Measurements from ENCODE around the gene KCP.

Gene KCP

DNA sequence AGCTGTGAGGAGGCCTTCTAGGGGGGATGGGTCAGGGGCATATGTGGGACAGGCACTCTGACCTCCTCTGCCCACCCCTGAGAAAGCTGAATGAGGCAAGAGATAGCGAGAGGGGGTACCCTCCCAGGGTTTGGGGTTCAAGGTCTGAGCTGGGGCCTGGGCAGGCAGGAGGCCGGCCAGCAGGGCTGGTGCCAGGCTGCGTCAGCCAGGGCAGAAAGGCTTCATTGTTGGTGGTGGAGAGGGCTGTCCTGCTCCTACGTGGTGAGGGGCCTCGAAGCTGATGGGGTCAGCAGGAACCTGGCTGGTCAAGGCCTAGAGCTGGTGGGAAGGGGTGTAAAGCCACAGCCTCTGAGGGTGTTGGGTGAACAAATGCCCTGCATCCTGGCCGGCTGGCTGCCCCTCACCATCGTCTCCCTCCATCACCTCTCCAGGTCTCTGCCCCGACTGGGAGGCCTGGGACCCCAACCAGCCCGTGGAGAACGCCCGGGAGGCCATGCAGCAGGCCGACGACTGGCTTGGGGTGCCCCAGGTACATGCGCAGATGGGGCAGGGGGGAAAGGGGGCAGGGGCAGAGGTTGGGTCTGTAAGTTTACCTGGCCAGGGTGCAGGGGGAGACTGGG is 73.7 kb downstream of the KCP start:
- no peak for DNase-seq

DNA sequence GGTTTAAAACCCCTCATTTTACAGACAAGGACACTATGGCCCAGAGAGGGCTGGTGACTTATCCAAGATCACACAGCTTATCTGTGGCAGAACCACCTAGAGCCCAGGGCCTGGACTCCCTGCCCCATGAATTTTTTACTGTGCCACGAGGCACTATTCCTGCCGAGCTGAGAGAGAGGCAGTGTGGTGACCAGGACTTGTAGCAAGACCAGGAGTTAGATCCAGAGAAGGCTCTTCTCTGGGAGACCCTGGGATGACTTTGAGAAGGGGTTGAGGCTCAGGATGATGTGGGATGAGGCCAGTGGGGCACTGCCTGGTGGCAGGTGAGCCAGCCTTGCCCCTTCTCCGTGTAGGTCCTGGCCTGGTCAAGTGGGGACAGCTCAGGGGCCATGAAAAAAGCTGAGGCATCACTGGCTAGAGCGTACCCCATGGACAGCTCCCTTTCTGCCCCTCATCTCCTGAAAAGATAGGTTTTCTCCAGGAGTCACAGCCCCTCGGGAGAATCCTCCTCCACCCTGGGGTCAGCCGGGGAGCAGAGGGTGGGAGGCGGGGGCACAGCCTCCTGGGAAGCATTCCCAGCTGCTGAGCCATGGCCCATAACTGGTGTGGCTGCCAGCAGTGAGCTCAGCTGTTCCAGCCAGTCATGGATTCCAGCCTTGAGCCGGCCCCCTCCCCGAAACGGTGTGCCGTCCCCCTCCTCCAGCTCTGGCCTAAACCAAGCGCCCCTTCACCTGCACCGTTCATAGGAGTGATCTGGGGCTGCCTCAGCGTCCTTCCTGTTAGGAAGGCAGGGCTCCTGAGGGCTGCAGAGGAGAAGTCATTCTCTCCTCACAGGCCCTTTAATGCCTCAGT is 74.5 kb downstream of the KCP start:
- DNase-seq, result no peak

DNA sequence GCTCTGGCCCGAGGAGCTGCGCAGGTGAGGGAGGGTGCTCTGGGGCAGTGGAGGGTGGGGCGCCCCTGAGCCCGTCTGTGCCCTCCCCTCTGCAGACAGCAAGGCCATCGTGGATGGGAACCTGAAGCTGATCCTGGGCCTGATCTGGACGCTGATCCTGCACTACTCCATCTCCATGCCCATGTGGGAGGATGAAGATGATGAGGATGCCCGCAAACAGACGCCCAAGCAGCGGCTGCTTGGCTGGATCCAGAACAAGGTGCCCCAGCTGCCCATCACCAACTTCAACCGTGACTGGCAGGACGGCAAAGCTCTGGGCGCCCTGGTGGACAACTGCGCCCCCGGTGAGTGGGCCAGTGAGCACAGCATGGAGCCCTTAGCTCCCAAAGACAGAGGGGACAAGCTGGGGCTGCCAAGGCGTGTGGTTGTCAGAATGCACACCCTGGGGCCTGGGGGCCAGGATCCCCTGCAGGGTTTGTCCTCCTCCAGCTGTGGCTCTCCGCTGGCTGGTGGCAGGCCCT is 75.2 kb downstream of the KCP start:
- DNase-seq, result no peak

DNA sequence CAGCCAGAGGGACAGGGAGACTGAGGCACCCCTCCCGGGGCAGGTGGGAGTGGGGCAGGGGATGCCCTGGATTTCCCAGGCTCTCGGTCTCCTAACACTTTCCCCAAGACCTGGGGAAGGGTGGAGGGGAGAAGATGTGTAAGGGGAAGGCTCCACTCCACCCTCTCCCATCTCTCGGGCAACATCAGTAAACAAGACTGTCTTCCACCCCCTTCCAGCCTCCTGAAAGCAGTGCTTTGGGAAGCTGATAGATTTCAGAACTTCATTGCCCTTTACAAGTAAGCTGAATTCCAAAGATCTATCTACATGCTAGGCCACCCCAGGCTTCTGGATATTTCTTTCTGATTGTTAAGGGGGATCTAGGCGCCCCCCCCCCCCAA is 76.6 kb downstream of the KCP start:
- no peak for DNase-seq

DNA sequence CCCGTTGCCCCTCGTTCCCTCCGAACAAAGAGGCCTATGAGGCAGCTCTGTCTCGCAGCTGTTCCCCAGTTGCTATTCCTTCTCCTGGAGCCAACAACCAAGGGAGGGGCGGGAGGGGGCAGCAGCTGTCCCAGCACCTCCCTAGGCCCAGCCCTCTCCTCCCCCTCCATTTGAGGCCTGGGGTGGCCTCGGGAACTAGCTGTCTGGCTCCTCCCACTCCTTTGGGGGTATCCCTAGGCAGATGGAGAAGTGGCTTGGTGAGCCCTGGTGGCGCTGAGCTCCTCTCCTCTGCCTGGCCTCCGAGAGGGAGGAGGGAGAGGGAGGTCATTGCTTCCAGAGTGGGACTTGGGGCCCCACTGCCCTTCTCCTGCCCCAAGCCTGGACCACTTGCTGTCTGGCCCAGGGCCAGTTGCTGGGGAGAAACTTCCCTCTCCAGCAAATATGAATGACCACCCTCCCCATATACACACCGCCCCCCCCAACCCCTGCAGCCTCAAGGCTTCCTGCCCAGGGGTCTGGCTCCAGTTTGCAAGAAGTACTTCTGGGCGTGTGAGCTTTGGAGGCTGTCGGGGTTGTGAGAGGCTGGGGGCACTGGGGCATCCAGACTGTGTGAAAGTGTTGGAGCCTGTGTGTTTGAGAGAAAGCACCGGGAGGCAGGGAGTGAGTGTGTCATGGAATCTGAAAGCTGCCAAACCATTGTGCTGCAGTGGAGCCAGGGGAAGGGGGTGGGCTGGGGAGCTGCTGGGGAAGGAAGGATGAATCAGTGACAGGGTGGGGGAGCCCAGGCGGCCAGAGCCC is 77.2 kb downstream of the KCP start:
- no peak for DNase-seq

DNA sequence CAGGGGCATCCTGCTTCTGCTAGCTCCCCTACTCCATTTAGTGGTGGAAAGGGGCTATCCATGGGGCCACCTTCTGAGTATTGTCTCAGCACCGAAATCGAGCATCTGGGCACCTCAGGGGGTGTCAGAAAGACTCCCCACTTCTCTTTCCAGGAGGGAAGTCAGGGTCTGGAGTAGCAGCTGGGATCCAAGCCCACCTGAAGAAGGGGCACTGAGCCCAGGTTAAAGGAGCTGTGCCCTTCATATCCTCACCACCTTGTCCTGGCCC is 77.7 kb downstream of the KCP start:
- no peak for DNase-seq

DNA sequence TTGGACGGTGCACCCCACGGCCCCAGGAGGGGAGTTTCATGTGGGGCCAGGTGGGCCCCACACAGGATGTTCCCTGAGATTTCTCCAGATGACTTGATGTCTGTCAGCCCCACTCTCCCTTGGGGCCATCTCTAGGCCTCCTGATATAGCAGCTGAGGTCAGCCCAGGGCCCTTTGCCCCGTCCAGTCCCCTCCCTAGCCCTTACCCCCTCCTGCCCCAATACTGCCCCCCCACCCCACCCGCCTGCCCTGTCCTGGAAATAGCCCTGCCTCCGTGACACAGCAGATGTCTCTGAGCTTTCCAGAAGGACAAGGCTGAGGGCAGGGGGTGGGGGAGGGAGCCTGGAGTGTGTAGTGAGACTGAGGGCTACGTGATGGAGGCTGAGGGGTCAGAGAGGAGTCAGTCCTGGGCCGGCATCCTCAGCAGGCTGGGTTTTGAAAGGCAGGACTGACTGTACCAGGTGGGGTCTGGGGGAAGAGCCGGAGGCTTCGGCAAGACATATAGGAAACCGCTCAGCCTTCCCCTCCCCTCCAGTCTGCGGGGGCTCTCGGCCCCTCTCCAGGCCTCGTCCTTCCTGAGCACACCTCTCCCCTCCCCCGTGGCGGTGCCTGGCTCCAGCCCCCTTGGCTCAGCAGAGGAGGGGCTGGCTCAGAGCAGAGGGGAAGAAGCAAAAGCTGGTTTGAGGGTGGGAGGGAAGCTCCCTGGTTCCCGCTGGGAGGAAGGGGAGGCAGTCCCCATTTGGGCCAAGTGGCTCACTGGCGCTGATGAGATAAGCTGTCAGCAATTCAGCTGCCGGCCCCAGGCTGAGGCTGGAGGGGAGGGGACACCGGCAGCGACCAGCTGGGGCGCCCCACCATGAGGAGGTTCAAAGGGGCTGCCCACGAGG is 78.3 kb downstream of the KCP start:
- no peak for DNase-seq

DNA sequence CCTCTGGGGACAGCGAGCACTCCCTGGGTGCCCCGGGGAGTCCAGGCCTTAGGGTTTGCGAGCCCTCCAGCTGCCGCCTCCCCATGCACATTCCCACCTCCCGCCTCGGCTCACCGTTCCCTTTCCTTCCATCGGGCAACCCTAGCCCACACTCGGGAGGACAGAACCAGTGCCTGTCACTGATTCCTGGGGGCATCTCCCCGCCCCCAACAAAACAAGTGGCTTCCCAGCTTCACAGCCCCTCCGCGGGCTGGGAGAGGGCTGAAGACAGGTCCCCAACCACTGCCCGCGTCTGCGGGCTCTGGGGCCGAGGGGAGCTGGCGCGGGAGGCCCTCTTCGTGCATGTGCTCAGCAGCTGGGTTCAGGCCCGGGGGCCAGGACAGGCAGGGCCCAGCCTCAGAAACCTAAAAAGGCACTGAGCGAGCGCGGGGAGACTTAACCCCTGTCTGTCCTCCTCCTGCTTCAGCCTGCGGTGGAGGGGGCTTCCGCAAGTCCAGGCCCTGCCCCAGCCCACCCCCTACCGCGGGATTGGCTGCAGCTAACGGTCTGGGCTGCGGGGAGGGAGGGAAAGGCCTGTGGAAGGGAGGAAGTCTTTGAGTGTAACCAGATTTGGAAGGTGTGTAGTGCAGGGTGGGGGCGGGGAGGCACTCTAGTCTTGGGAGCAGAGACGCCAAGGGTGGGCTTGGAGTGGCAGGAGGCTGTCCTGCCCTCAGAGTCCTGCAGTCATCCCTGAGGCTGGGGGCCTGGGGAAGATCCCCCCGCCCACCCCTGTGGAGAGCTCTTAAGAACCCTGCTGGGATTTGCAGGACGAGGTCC is 79.1 kb downstream of the KCP start:
- no peak for DNase-seq

DNA sequence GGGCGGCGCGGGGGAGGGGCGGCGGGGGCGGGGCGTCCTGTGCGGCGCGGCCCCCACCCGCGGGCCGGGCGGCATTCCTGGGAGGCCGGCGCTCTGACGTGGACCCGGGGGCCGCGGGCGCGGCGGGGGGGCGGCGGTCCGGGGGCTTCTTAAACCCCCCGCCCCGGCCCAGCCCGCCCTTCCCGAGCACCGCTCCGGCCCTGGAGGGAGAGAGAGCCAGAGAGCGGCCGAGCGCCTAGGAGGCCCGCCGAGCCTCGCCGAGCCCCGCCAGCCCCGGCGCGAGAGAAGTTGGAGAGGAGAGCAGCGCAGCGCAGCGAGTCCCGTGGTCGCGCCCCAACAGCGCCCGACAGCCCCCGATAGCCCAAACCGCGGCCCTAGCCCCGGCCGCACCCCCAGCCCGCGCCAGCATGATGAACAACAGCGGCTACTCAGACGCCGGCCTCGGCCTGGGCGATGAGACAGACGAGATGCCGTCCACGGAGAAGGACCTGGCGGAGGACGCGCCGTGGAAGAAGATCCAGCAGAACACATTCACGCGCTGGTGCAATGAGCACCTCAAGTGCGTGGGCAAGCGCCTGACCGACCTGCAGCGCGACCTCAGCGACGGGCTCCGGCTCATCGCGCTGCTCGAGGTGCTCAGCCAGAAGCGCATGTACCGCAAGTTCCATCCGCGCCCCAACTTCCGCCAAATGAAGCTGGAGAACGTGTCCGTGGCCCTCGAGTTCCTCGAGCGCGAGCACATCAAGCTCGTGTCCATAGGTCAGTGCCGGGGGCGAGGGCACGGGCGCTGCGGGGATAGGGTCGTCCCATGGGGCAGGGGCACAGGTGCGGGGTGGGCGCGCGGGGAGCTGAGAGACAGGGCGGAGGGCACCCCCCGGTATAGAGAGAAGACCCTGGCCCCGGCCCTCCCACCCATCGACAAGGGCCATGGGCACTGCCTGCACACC is 80.0 kb downstream of the KCP start, which contains the start of gene FLNC:
TSS of gene FLNC (plus strand) at position 176 of the 947 bp plus-strand sequence. CDS start at position 408, 232 bp downstream.
- DNase-seq, result no peak

DNA sequence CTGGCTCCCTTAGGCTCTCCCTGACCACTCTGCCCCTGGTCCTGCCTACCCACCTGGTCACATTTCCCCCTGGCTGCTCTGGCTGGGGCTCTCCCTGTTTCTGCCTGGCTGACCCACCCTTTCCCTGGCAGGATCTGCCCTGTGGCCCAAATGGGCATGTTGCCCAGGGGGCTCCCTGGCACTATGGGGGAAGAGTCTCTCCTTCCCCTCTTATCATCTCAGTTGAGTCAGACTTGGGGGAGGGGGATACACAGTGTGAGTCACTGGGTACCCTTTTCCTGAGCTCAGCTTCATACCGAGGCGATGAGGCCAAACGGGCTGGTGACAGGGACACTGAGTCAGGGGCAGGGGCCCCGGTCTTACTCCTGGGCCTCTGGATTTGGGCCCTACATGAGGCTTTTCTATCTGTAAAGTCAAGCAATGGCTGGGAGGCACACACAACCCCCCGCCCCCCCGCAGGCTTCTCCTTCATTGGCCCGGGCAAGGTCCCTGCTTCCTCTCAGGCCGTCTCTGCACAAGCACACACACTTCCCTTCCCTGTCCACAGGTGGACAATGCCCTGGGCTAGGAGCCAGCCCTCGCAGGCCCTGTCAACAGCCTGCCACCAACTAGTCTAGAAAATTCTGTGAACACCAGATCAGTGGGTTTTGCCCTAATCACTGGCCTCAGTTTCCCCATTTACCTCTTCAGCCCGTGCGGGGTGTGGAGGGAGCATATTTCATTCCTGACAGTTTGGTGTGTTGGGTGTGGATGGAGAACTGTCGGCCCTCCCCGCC is 80.9 kb downstream of the KCP start:
- no peak for DNase-seq

DNA sequence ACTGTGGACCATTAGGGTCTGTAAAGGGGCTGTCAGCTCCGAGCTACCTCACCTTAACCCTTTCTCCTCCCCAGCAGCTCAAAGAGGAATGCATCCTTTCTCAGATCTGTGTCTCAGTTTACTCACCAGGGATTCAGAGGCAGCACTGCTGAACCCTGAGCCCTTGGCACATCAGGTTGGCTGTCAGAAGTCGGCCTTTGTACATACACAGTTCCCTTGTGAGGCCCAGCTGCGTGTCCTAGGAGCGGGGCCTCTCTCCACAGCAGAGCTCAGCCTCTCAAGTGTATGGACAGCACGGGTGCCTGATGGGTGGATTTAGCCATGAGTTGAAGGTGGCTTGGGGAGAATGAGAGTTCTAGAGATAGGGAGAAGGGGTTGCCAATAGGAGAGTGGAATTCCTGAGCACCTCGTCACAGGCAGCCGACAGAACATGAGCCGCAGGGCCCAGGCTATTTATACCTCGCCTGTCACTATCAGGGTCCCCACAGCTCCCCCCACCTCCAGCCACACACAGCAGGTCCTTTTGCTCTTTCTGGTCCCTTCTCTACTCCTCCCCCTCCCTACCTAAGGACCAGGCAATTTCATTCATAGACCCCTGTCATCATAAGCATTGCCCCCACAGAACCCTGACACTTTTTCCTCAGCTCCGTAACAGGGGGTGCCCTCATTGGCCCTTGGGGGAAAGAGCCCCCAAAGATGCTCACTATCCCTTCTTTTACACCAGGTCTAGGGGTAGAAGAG is 82.4 kb downstream of the KCP start:
- DNase-seq, result no peak

DNA sequence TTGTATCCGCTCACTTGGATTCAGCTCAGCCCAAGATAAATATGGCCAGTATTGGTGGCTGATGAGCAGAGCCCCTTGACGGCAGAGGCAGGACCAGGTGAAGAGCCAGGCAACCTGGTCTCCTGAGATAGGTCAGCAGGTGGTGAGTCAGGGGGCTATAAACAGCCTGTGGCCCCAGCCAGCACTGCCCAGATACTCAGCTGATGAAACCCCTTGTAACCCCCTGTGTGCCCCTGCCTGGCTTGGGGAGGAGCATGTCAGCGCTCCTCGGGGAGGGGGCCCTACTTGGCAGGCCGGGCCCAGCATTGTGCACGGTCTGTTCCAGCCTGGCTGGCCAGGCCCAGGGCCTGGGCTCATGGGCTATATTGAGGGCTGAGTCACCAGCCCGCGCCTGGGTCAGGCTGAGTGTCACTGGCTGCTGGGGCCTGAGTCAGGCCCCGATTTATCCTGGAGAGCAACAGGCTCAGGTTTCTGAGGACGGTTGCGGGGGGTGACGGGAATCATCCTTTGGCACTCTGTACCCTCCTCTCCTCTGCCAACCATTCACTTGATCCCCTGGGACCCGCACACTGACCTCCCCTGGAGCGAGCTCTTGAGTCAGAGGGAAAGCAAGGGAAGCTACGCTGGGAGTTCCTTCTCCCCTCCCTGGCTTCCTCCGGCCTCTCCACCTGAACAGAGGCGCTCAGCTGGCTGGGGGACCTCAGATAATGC is 83.1 kb downstream of the KCP start:
- no peak for DNase-seq

DNA sequence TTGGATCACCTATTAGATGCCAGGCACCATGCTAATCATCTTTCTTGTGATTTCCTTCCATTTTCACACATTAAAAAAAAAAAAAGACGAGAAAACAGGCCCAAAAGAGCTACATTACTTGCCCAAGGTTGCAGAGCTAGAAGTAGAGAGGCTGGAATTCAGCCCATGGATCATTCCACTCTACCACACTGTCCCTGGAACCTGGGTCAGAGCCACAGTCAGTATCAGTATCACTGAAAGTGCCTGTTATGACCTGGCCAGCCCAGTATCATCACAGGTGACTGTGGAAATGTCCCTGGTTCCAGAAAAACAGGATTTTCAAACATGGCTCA is 83.6 kb downstream of the KCP start:
- DNase-seq, result no peak
